Lower lobe of right lung (tissue), 2 donors: ENCODE results near the gene OR5AK2. TPM values are rescaled to one million over a fixed set of nuclear protein-coding genes. Genes with fewer than 3 reads are reported as not detected.

Experiments used
- ATAC-seq, 2 donors: fragments of 200-7000 bp; cut with Tn5 transposase; one replicate each; pipeline ENCODE4 v1.9.1; 2020 to 2022; ENCODE audit warnings: mild to moderate bottlenecking in 2 of 2, moderate library complexity in 2 of 2
- DNase-seq: peaks from one replicate; pipeline ENCODE4 v3.0.0-alpha.2; 2020
- H3K27ac ChIP-seq: fragments of 200-600 bp; one replicate; pipeline ENCODE4 v1.8.0; 2022
- H3K27me3 ChIP-seq: fragments of 200-600 bp; one replicate; pipeline ENCODE4 v1.8.0; 2022; ENCODE audit warnings: low read depth
- H3K36me3 ChIP-seq: fragments of 200-600 bp; one replicate; pipeline ENCODE4 v1.8.0; 2022; ENCODE audit warnings: mild to moderate bottlenecking
- H3K4me1 ChIP-seq: fragments of 200-600 bp; one replicate; pipeline ENCODE4 v1.8.0; 2022
- H3K4me3 ChIP-seq: fragments of 200-600 bp; one replicate; pipeline ENCODE4 v1.8.0; 2022; ENCODE audit warnings: mild to moderate bottlenecking
- H3K9me3 ChIP-seq: fragments of 200-600 bp; one replicate; pipeline ENCODE4 v1.8.0; 2022
- intact Hi-C: fragments of 100-400 bp; cut with DNase I; formaldehyde crosslinking; loops from one replicate; pipeline ENCODE4 v1.11.0; 2022
- total RNA-seq: library from RNA; stranded (reverse); fragmentation: NEBNext Ultra II Directional; extraction: Animal tissue kit (Norgen Biotek cat#: 25700); gene quantifications from one replicate; pipeline ENCODE4 v1.2.1, GENCODE V29; 2021
- TF ChIP-seq, protein P1 (sequence below): fragments of 200-600 bp; IDR thresholded peaks from one replicate; pipeline ENCODE4 v1.8.0; 2022; ENCODE audit warnings: antibody characterized with exemption, mild to moderate bottlenecking
- donor health status: DM: no; HTN: yes; CAD: no; lungs with severe emphysema.

OR5AK2 gene
- total RNA-seq, 1 donor from 2014 or later, result not detected

DNA sequence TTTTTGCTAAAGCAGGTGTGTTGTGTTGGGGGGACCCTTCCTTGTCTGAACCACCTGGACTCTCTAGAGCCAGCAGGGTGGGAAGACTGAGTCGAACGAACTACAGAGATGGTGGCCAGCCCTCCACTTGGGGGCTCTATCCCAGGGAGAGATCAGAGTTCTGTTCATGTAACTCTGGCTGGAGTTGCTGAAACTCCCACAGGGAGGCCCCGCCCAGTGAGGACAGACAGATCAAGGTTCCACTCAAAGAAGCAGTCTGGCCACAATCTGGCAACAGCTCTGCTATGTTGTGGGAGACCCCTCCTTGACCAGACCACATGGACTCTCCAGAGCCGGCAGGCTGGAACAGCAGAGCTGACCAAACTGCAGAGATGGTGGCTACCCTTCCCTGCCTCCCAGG lies 20.2 kb upstream of the OR5AK2 start:
- Histone ChIP-seq H3K4me1 (no peaks in the 10 kb centered on the region), H3K27me3 (no peaks in the 10 kb centered on the region), H3K9me3 (peaks cover 6% of the 10 kb centered on the region), H3K36me3 (no peaks in the 10 kb centered on the region), H3K4me3 (no peak overlapping the region), H3K27ac (no peak overlapping the region)
- TF ChIP-seq, protein P1, sequence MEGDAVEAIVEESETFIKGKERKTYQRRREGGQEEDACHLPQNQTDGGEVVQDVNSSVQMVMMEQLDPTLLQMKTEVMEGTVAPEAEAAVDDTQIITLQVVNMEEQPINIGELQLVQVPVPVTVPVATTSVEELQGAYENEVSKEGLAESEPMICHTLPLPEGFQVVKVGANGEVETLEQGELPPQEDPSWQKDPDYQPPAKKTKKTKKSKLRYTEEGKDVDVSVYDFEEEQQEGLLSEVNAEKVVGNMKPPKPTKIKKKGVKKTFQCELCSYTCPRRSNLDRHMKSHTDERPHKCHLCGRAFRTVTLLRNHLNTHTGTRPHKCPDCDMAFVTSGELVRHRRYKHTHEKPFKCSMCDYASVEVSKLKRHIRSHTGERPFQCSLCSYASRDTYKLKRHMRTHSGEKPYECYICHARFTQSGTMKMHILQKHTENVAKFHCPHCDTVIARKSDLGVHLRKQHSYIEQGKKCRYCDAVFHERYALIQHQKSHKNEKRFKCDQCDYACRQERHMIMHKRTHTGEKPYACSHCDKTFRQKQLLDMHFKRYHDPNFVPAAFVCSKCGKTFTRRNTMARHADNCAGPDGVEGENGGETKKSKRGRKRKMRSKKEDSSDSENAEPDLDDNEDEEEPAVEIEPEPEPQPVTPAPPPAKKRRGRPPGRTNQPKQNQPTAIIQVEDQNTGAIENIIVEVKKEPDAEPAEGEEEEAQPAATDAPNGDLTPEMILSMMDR, result no peak
- ATAC-seq (no peak), DNase-seq (no peak)
- intact Hi-C loops, result no loop called here

DNA sequence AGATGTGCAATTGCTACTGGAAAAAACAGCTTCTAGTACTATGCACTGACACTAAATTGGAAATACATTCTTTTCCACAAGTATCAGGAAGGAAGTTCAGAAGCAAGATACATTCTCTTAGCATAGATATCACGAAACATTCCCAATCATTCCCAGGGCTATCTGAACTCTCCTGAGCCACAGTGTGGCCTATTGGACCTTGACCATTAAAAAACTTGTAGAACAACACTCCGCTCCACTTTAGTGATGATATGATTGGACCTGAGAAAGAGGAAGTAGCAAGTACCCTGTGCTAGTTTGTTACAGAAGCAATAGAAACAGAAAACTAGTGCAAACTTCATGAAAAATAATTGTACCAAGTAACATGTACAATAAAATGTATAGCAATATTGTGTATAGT lies 11.4 kb upstream of the OR5AK2 start:
- Histone ChIP-seq H3K4me3 (no peak overlapping the region), H3K36me3 (no peaks in the 10 kb centered on the region), H3K27me3 (no peaks in the 10 kb centered on the region), H3K4me1 (no peaks in the 10 kb centered on the region), H3K9me3 (no peaks in the 10 kb centered on the region), H3K27ac (no peak overlapping the region)
- ATAC-seq (no peak), DNase-seq (no peak)
- intact Hi-C loops, result no loop called here
- TF ChIP-seq, protein P1, result no peak

DNA sequence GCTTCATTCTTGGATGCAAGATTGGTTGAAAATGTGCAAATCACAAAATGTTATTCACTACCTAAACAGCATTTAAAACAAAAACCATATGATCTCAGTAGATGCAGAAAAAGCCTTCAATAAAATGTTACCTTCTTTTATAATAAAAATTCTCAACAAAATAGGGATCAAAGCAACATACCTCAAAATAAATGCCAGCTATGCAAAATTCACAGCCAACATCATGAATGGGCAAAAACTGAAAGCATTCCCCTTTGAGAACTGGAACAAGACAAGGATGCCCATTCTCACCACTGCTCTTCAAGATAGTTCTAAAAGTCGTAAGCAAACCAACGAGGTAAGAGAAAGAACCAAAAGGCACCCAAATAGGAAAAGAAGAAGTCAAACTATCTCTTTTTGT lies 2.0 kb downstream of the OR5AK2 start:
- Histone ChIP-seq H3K27me3 (no peaks in the 10 kb centered on the region), H3K36me3 (no peaks in the 10 kb centered on the region), H3K4me1 (no peaks in the 10 kb centered on the region), H3K9me3 (peaks cover 16% of the 10 kb centered on the region), H3K27ac (no peak overlapping the region), H3K4me3 (no peak overlapping the region)
- TF ChIP-seq, protein P1, result no peak
- ATAC-seq (no peak), DNase-seq (no peak)
- intact Hi-C loops, result no loop called here

DNA sequence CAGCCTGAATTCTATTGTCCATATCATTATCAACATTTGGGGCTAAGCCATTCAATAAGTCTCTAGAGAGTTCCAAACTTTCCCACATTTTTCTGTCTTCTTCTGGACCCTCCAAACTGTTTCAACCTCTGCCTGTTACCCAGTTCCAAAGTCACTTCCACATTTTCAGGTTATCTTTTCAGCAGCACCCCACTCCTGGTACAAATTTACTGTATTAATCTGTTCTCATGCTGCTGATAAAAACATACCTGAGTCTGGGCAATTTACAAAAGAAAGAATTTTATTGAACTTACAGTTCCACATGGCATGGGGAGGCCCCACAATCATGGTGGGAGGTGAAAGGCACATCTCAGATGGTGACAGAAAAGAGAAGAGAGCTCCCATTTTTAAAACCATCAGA lies 5.8 kb downstream of the OR5AK2 start:
- intact Hi-C loops, result no loop called here
- Histone ChIP-seq H3K4me3 (no peak overlapping the region), H3K27me3 (no peaks in the 10 kb centered on the region), H3K27ac (no peak overlapping the region), H3K36me3 (no peaks in the 10 kb centered on the region), H3K4me1 (no peaks in the 10 kb centered on the region), H3K9me3 (peaks cover 25% of the 10 kb centered on the region)
- DNase-seq, result no peak
- no peak for ATAC-seq
- TF ChIP-seq, protein P1, result no peak

DNA sequence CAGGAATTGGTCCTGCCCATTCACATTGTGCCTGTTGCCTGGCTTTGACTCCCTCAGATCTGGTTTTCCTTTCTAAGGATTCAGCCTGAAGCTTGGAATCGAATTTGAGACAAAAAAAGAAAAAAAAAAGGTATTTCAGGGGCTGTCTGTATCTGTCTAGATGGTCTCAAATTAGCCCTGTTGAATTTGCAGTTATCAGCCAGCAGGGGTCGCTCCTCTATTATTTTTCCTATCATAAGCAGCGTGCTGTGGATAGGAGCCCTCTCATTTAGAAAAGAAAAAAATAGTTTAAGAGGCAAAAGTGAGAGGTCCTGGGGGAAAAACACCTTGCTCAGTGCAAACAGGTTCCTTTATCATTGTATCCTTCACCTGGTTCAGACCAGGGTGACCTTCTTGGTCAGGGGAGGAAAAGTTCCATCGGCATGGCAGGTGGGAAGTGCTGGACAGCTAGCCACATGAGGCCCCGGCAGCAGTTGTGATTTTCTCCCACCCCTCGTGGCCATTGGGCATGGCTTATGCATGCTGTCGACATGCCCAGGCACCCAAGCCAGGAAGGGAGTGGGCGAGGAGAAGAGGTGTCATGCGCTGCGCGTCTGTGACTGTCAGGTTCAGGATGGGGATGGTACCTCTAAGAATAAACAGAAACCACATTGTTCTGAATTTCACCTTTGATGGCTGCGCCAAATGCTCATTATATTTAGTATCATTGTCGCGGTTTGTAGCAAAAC lies 13.1 kb downstream of the OR5AK2 start:
- ATAC-seq, result no peak
- H3K27me3 ChIP-seq, result no peaks in the 10 kb centered on the region
- no peak overlapping the region for H3K27ac ChIP-seq
- intact Hi-C loops, result no loop called here
- DNase-seq, result no peak
- H3K9me3 ChIP-seq, result no peaks in the 10 kb centered on the region
- no peaks in the 10 kb centered on the region for H3K36me3 ChIP-seq
- TF ChIP-seq, protein P1, result no peak
- no peaks in the 10 kb centered on the region for H3K4me1 ChIP-seq
- no peak overlapping the region for H3K4me3 ChIP-seq
